ENCODE results near the gene FFAR2. TPM values are rescaled to one million over a fixed set of nuclear protein-coding genes. Genes with fewer than 3 reads are reported as not detected.

Gene FFAR2
- total and polyA plus RNA-seq, 11 donors: 0.12 to 3.4 (median 0.38) TPM; not detected in 2

DNA sequence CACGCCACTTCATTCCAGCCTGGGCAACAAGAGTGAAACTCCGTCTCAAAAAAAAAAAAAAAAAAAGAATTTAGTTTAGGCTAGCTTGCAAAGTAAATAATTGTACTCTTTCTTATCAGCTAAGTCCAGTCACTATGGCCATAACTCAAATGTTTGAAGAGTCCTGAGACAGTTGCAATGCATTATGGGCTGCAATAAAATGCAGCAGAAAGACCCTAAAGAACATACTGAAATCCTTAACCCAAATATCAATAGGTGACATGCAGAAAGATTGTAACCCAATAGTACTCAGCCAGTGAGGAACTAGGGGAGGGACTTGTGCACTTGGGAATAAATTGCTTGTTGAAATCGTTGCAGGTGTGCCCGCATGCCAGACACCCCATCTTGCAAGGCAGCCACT lies 20.9 kb upstream of the FFAR2 start:
- no peak for ATAC-seq
- Histone ChIP-seq H3K9me3 (peaks cover 0 to 11% (median 3%) of the 10 kb centered on the region in 12 donors), H3K4me3 (no peak overlapping the region), H3K4me1 (peaks cover 0 to 18% (median 0%) of the 10 kb centered on the region in 12 donors), H3K27me3 (no peaks in the 10 kb centered on the region), H3K27ac (no peak overlapping the region), H3K36me3 (no peaks in the 10 kb centered on the region)
- intact Hi-C loops (cut with DNase I): no loop called here
- DNase-seq: no peak
- 74 to 90% (median 89%) methylated on average over 4 of the region's 4 CpGs for WGBS, 4 donors
- TF ChIP-seq POLR2A (IDR thresholded peaks at IDR 0.05): no peak
- TF ChIP-seq, protein P1, sequence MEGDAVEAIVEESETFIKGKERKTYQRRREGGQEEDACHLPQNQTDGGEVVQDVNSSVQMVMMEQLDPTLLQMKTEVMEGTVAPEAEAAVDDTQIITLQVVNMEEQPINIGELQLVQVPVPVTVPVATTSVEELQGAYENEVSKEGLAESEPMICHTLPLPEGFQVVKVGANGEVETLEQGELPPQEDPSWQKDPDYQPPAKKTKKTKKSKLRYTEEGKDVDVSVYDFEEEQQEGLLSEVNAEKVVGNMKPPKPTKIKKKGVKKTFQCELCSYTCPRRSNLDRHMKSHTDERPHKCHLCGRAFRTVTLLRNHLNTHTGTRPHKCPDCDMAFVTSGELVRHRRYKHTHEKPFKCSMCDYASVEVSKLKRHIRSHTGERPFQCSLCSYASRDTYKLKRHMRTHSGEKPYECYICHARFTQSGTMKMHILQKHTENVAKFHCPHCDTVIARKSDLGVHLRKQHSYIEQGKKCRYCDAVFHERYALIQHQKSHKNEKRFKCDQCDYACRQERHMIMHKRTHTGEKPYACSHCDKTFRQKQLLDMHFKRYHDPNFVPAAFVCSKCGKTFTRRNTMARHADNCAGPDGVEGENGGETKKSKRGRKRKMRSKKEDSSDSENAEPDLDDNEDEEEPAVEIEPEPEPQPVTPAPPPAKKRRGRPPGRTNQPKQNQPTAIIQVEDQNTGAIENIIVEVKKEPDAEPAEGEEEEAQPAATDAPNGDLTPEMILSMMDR (IDR thresholded peaks at IDR 0.05): no peak

DNA sequence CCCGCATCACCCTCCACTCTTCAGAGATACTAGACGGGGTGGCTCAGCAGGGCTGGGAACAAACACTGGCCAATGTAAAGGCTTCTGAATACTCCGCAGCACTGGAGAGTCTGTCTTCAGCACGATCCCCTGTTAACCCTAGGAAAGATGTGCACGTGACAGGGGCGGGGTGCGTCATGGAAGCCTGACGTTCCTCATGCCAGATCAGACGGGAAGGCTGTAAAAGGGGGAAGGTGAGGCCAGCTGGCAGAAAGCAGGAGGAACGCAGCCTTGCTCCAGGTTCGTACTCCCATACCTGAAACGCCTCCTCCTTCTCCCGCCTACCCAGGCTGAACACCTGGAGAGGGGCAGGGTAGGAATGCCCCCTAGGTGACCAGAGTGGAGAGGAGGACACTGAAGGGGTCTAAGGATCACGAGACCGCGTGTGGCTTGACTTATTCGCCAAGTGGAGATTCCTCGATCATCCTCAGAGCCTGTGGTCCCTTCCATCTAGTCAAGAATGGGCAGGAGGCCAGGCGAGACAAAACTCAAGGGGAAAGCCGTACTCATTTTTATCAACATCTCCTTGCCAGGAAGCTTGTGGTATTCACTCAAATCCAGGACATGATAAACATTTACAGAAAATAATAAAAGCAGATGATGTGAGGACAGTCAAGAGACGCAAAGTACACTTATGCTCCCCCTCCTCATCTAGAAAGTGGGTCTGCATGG lies 18.2 kb upstream of the FFAR2 start:
- peaks cover 0 to 11% (median 3%) of the 10 kb centered on the region in 12 donors for H3K9me3 ChIP-seq
- no peaks in the 10 kb centered on the region for H3K27me3 ChIP-seq
- peak overlapping the region in 1 of 12 donors; percentile 9 for H3K27ac ChIP-seq
- WGBS, 4 donors: 78 to 84% (median 80%) methylated on average over 21 of the region's 21 CpGs
- DNase-seq: peak in 1 of 5 donors; percentile 45
- intact Hi-C loops (cut with DNase I): no loop called here
- no peaks in the 10 kb centered on the region for H3K36me3 ChIP-seq
- ATAC-seq: no peak
- TF ChIP-seq, protein P1 (IDR thresholded peaks at IDR 0.05): no peak
- TF ChIP-seq POLR2A (IDR thresholded peaks at IDR 0.05): no peak
- H3K4me3 ChIP-seq: no peak overlapping the region
- H3K4me1 ChIP-seq: peaks cover 0 to 43% (median 8%) of the 10 kb centered on the region in 12 donors

GRCh38 chr19:35430409-35431144 lies 17.5 kb upstream of the FFAR2 start:
- peaks cover 0 to 51% (median 12%) of the 10 kb centered on the region in 12 donors for H3K4me1 ChIP-seq
- intact Hi-C loops (cut with DNase I): no loop called here
- 68 to 81% (median 78%) methylated on average over 5 of the region's 5 CpGs for WGBS, 4 donors
- peak overlapping the region in 1 of 12 donors; percentile 9 for H3K27ac ChIP-seq
- DNase-seq (no peak), ATAC-seq (no peak)
- no peaks in the 10 kb centered on the region for H3K36me3 ChIP-seq
- peaks cover 0 to 11% (median 3%) of the 10 kb centered on the region in 12 donors for H3K9me3 ChIP-seq
- no peaks in the 10 kb centered on the region for H3K27me3 ChIP-seq
- no peak overlapping the region for H3K4me3 ChIP-seq
- TF ChIP-seq, protein P1 (IDR thresholded peaks at IDR 0.05): no peak
- TF ChIP-seq POLR2A (IDR thresholded peaks at IDR 0.05): no peak

DNA sequence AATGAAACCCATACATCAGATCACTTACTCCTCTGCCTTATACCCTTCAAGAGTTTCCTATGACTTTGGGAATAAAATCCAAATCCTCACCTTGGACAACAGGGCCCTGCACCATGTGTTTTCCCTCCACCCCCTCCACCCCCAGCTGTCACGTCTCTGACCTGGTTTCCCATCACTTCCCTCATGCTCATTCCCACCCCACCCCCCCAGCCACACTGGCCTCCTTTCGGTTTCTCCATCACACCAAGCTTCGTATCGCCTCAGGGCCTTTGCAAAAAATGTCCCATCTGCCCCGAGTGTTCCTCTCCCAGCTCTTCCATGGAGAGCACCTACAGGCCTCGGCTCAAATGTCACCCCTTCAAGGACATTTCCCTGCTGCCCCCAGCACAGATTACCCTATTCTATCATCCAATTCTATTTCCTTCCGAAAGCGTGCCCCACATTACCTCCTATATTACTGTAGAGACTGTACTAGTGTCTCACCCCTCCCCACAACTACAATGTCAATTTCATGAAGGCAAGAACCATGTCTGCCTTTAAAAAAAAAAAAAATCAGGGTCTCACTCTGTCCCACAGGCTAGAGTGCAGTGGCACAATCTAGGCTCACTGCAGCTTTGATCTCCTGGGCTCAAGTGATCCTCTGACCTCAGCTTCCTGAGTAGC lies 16.8 kb upstream of the FFAR2 start:
- WGBS, 4 donors: 85 to 91% (median 87%) methylated on average over 8 of the region's 8 CpGs
- Histone ChIP-seq H3K4me3 (no peak overlapping the region), H3K36me3 (no peaks in the 10 kb centered on the region), H3K9me3 (peaks cover 0 to 11% (median 3%) of the 10 kb centered on the region in 12 donors), H3K4me1 (peaks cover 1 to 58% (median 18%) of the 10 kb centered on the region in 12 donors), H3K27ac (peak overlapping the region in 1 of 12 donors; percentile 58), H3K27me3 (no peaks in the 10 kb centered on the region)
- DNase-seq: no peak
- intact Hi-C loops (cut with DNase I): no loop called here
- TF ChIP-seq POLR2A (IDR thresholded peaks at IDR 0.05): no peak
- TF ChIP-seq, protein P1 (IDR thresholded peaks at IDR 0.05): no peak
- no peak for ATAC-seq
